CD4-positive, alpha-beta T cell treated with Interleukin-10 for 1 hour (primary cell): ENCODE measurements around the gene SCMH1.
"Not testable (repeated sequence)": the region's sequence is repeated elsewhere in the genome, so short reads cannot be mapped to it uniquely, and the experiment has no call there.

Experiments
- DNase-seq: peaks from one replicate; pipeline ENCODE4 v3.0.0-alpha.2; 2020

Gene SCMH1

GRCh38 chr1:41144285-41144684 is 97.8 kb downstream of the SCMH1 start:
- DNase-seq = no peak

GRCh38 chr1:41138549-41138948 is 103.6 kb downstream of the SCMH1 start:
- no peak for DNase-seq

GRCh38 chr1:41135196-41135947 is 106.7 kb downstream of the SCMH1 start:
- no peak for DNase-seq

GRCh38 chr1:41134325-41134724 is 107.8 kb downstream of the SCMH1 start:
- DNase-seq = not testable (repeated sequence)

- DNase-seq = peak; percentile 12
Observed at GRCh38 chr1:41122851-41123518, 119.1 kb downstream of the SCMH1 start.

GRCh38 chr1:41122148-41122547 is 120.0 kb downstream of the SCMH1 start:
- DNase-seq = no peak

- DNase-seq = no peak
Observed at GRCh38 chr1:41118645-41119044, 123.5 kb downstream of the SCMH1 start.

- DNase-seq = not testable (repeated sequence)
Observed at GRCh38 chr1:41117241-41117640, 124.9 kb downstream of the SCMH1 start.

- no peak for DNase-seq
Observed at GRCh38 chr1:41110736-41111135, 131.4 kb downstream of the SCMH1 start.

- no peak for DNase-seq
Observed at GRCh38 chr1:41110286-41110685, 131.8 kb downstream of the SCMH1 start.

- no peak for DNase-seq
Observed at GRCh38 chr1:41109310-41110197, 132.6 kb downstream of the SCMH1 start.

GRCh38 chr1:41108696-41109275 is 133.3 kb downstream of the SCMH1 start:
- DNase-seq = no peak

GRCh38 chr1:41103766-41104165 is 138.3 kb downstream of the SCMH1 start:
- no peak for DNase-seq

- DNase-seq = no peak
Observed at GRCh38 chr1:41102653-41103052, 139.5 kb downstream of the SCMH1 start.

- no peak for DNase-seq
Observed at GRCh38 chr1:41101950-41102607, 140.0 kb downstream of the SCMH1 start.

GRCh38 chr1:41101076-41101475 is 141.0 kb downstream of the SCMH1 start:
- DNase-seq = no peak

GRCh38 chr1:41100170-41100569 is 141.9 kb downstream of the SCMH1 start:
- DNase-seq = no peak

- DNase-seq = no peak
Observed at GRCh38 chr1:41098730-41099460, 143.2 kb downstream of the SCMH1 start.

GRCh38 chr1:41097105-41097504 is 145.0 kb downstream of the SCMH1 start:
- DNase-seq = no peak

GRCh38 chr1:41093826-41094225 is 148.3 kb downstream of the SCMH1 start:
- DNase-seq = no peak

- DNase-seq = no peak
Observed at GRCh38 chr1:41086921-41087320, 155.2 kb downstream of the SCMH1 start.

GRCh38 chr1:41078616-41079015 is 163.5 kb downstream of the SCMH1 start:
- no peak for DNase-seq
